Keratinocyte (primary cell): Measurements from ENCODE around the gene CIT. TPM values are rescaled to one million over a fixed set of nuclear protein-coding genes. Genes with fewer than 3 reads are reported as not detected.

ENCODE experiments used
- DNase-seq: peaks from one replicate; pipeline ENCODE4 v3.0.0-alpha.2; 2011; ENCODE audit warnings: low read depth, missing footprints, low spot score
- FAIRE-seq: peaks from 2 replicates; lab custom pipeline; 2011; peaks lifted over from hg19 to GRCh38; lab: Jason Lieb, UNC
- H2AFZ ChIP-seq: 2 replicates; pipeline ENCODE4 v1.6.0; 2012; ENCODE audit warnings: low read length, control low read depth, inconsistent platforms; ENCODE audit not compliant: control insufficient read depth
- H3K27ac ChIP-seq: 2 replicates; pipeline ENCODE4 v1.5.1; 2011; ENCODE audit warnings: low read length; ENCODE audit not compliant: control insufficient read depth, insufficient read depth
- H3K27me3 ChIP-seq: 3 replicates; pipeline ENCODE4 v1.6.0; 2011; ENCODE audit warnings: low read length; ENCODE audit not compliant: control insufficient read depth, insufficient read depth; ENCODE audit errors: extremely low read depth
- H3K36me3 ChIP-seq, 2 experiments: 2 replicates in 1 of 2; 3 replicates in 1 of 2; pipeline ENCODE4 v1.5.1; 2011; ENCODE audit warnings: low read length in 2 of 2, mild to moderate bottlenecking in 1 of 2; ENCODE audit not compliant: control insufficient read depth in 2 of 2, insufficient read depth in 2 of 2; ENCODE audit errors: extremely low read depth in 1 of 2
- H3K4me1 ChIP-seq: 3 replicates; pipeline ENCODE4 v1.5.1; 2011; ENCODE audit warnings: low read length; ENCODE audit not compliant: control insufficient read depth, insufficient read depth; ENCODE audit errors: extremely low read depth
- H3K4me2 ChIP-seq: 3 replicates; pipeline ENCODE4 v1.6.0; 2011; ENCODE audit warnings: low read depth, low read length; ENCODE audit not compliant: control insufficient read depth, insufficient read depth; ENCODE audit errors: extremely low read depth
- H3K4me3 ChIP-seq, 3 experiments: fragments of 200-600 bp in 1 of 3; sonication (generic) in 1 of 3; 2 replicates in 2 of 3; 3 replicates in 1 of 3; pipeline ENCODE4 v1.5.1; 2011 to 2016; ENCODE audit warnings: low read length in 3 of 3, mild to moderate bottlenecking in 3 of 3, control low read depth in 2 of 3, inconsistent platforms in 1 of 3, low read depth in 1 of 3, mixed read lengths in 1 of 3, mixed run types in 1 of 3, moderate library complexity in 1 of 3; ENCODE audit not compliant: control insufficient read depth in 2 of 3, insufficient read depth in 2 of 3; ENCODE audit errors: extremely low read depth in 1 of 3
- H3K79me2 ChIP-seq: 2 replicates; pipeline ENCODE4 v1.6.0; 2012; ENCODE audit warnings: low read length; ENCODE audit not compliant: control insufficient read depth, insufficient read depth
- H3K9ac ChIP-seq: 3 replicates; pipeline ENCODE4 v1.6.0; 2011; ENCODE audit warnings: low read length; ENCODE audit not compliant: control insufficient read depth, insufficient read depth; ENCODE audit errors: extremely low read depth
- H3K9me1 ChIP-seq: 3 replicates; pipeline ENCODE4 v1.6.0; 2011; ENCODE audit warnings: low read length; ENCODE audit not compliant: control insufficient read depth, insufficient read depth; ENCODE audit errors: extremely low read depth
- H3K9me3 ChIP-seq: 2 replicates; pipeline ENCODE4 v1.5.1; 2012; ENCODE audit warnings: low read depth, low read length; ENCODE audit not compliant: control insufficient read depth
- H4K20me1 ChIP-seq: 3 replicates; pipeline ENCODE4 v1.6.0; 2011; ENCODE audit warnings: low read length; ENCODE audit not compliant: control insufficient read depth, insufficient read depth; ENCODE audit errors: extremely low read depth
- CTCF ChIP-seq, 3 experiments: IDR thresholded peaks in 1 of 3; conservative IDR thresholded peaks in 1 of 3; optimal IDR thresholded peaks in 1 of 3; 2 replicates in 2 of 3; 3 replicates in 1 of 3; pipeline versions ENCODE3 to v1.5.1; 2011; ENCODE audit warnings: low read length in 3 of 3, mild to moderate bottlenecking in 3 of 3, moderate library complexity in 2 of 3, control low read depth in 1 of 3, inconsistent platforms in 1 of 3; ENCODE audit not compliant: insufficient read depth in 2 of 3; ENCODE audit errors: extremely low read depth in 1 of 3
- EZH2 ChIP-seq: IDR thresholded peaks from one replicate; pipeline ENCODE4 v1.6.1; 2012; ENCODE audit warnings: inconsistent platforms, mild to moderate bottlenecking, low read length, moderate library complexity
- dilution Hi-C: fragments of 300-500 bp; cut with MboI; formaldehyde crosslinking; loops from one replicate; pipeline ENCODE4 v1.7.0; 2020; ENCODE audit warnings: low sequenced_read_pairs; ENCODE audit not compliant: extremely low pct_ligation_motif_present
- polyA plus RNA-seq, 5 experiments: library from polyadenylated mRNA; depleted of rRNA in 3 of 5; stranded (reverse) in 3 of 5; stranded (forward) in 1 of 5; unstranded in 1 of 5; fragments of >200 nt; gene quantifications; 1 replicate in 1 of 5; 2 replicates in 3 of 5; 3 replicates in 1 of 5; pipeline versions ENCODE4 v1.2.1 to v1.2.3, GENCODE V29; 2011 to 2012; ENCODE audit warnings: missing spikeins in 2 of 5, low read depth in 1 of 5, low replicate concordance in 1 of 5

Gene CIT
- polyA plus RNA-seq, 1 donor (not counting 4 experiments of a cell fraction or from before 2014, with no cell fraction given), result 6.2 TPM

GRCh38 chr12:119676022-119676421, 201.1 kb downstream of the CIT start:
- H3K4me1 ChIP-seq, result no peaks in the 10 kb centered on the region
- dilution Hi-C loops, result no loop called here
- no peak for DNase-seq
- H3K9me1 ChIP-seq, result no peaks in the 10 kb centered on the region
- no peak for FAIRE-seq
- no peak overlapping the region for H3K4me3 ChIP-seq
- peaks cover 6% of the 10 kb centered on the region for H3K79me2 ChIP-seq
- H3K36me3 ChIP-seq, result peaks cover 47 to 59% of the 10 kb centered on the region in 2 experiments
- no peak overlapping the region for H3K4me2 ChIP-seq
- H2AFZ ChIP-seq, result no peak overlapping the region
- no peak overlapping the region for H3K27ac ChIP-seq
- no peaks in the 10 kb centered on the region for H4K20me1 ChIP-seq
- TF ChIP-seq EZH2 (no peak), CTCF (optimal IDR thresholded peaks at IDR 0.05 in 1 of 3, IDR thresholded peaks at IDR 0.05 in 1 of 3, conservative IDR thresholded peaks at IDR 0.05 in 1 of 3; ENCODE audit: extremely low read depth in 1 of 3, insufficient read depth in 2 of 3, low read length in 3 of 3) (no peak)
- H3K9me3 ChIP-seq, result no peaks in the 10 kb centered on the region
- no peaks in the 10 kb centered on the region for H3K27me3 ChIP-seq
- H3K9ac ChIP-seq, result no peak overlapping the region

GRCh38 chr12:119674560-119674959, 202.6 kb downstream of the CIT start:
- FAIRE-seq (no peak), DNase-seq (no peak)
- H3K36me3 ChIP-seq, result peaks cover 36 to 50% of the 10 kb centered on the region in 2 experiments
- H4K20me1 ChIP-seq, result no peaks in the 10 kb centered on the region
- H2AFZ ChIP-seq, result no peak overlapping the region
- H3K9me3 ChIP-seq, result no peaks in the 10 kb centered on the region
- H3K79me2 ChIP-seq, result peaks cover 16% of the 10 kb centered on the region
- H3K27me3 ChIP-seq, result no peaks in the 10 kb centered on the region
- TF ChIP-seq EZH2 (no peak), CTCF (optimal IDR thresholded peaks at IDR 0.05 in 1 of 3, IDR thresholded peaks at IDR 0.05 in 1 of 3, conservative IDR thresholded peaks at IDR 0.05 in 1 of 3; ENCODE audit: extremely low read depth in 1 of 3, insufficient read depth in 2 of 3, low read length in 3 of 3) (no peak)
- no peak overlapping the region for H3K4me2 ChIP-seq
- no peak overlapping the region for H3K9ac ChIP-seq
- H3K27ac ChIP-seq, result no peak overlapping the region
- H3K4me3 ChIP-seq, result no peak overlapping the region
- H3K9me1 ChIP-seq, result no peaks in the 10 kb centered on the region
- H3K4me1 ChIP-seq, result peaks cover 10% of the 10 kb centered on the region
- dilution Hi-C loops, result no loop called here
